Gastroesophageal sphincter (tissue), 4 donors: ENCODE data around the gene FASTKD3. TPM values are rescaled to one million over a fixed set of nuclear protein-coding genes. Genes with fewer than 3 reads are reported as not detected.

Experiments used
- ATAC-seq: fragments of 150-250 bp; one replicate; pipeline ENCODE4 v1.9.1; 2016; ENCODE audit warnings: mild to moderate bottlenecking, moderate library complexity
- H3K27ac ChIP-seq, 4 donors: fragments of 200-600 bp; sonication (generic) in 3 of 4; 1 replicate in 3 of 4; 2 replicates in 1 of 4; pipeline ENCODE4 v1.5.1; 2016 to 2019
- H3K27me3 ChIP-seq: fragments of 200-600 bp; sonication (generic); one replicate; pipeline ENCODE4 v1.5.1; 2019
- H3K36me3 ChIP-seq, 2 donors: fragments of 200-600 bp; sonication (generic); one replicate each; pipeline ENCODE4 v1.5.1; 2019; ENCODE audit warnings: control low read depth in 1 of 2
- H3K4me1 ChIP-seq, 3 donors: fragments of 200-600 bp; sonication (generic); 1 replicate in 2 of 3; 2 replicates in 1 of 3; pipeline ENCODE4 v1.5.1; 2016 to 2019; ENCODE audit warnings: control low read depth in 2 of 3
- H3K4me3 ChIP-seq, 2 donors: fragments of 200-600 bp; sonication (generic); one replicate each; pipeline ENCODE4 v1.5.1; 2019; ENCODE audit warnings: mild to moderate bottlenecking in 1 of 2, moderate library complexity in 1 of 2
- H3K9me3 ChIP-seq, 3 donors: fragments of 200-600 bp; sonication (generic); one replicate each; pipeline ENCODE4 v1.5.1; 2017 to 2019; ENCODE audit warnings: control low read depth in 2 of 3
- CTCF ChIP-seq, 4 experiments: fragments of 200-600 bp in 2 of 4; fragments of 450-650 bp in 2 of 4; sonication (generic) in 1 of 4; IDR thresholded peaks; one replicate each; pipeline ENCODE4 v1.5.1; 2017 to 2019; ENCODE audit warnings: antibody characterized with exemption in 4 of 4, mild to moderate bottlenecking in 2 of 4, moderate library complexity in 2 of 4
- EP300 ChIP-seq: sonication (generic); formaldehyde crosslinking; IDR thresholded peaks from one replicate; pipeline ENCODE4 v1.6.1; 2017; ENCODE audit warnings: antibody characterized with exemption, mild to moderate bottlenecking
- POLR2A ChIP-seq, 2 donors: fragments of 450-650 bp; IDR thresholded peaks; one replicate each; pipeline ENCODE4 v1.6.1; 2017; ENCODE audit warnings: antibody characterized with exemption in 2 of 2, mild to moderate bottlenecking in 2 of 2, moderate library complexity in 1 of 2
- POLR2AphosphoS5 ChIP-seq: sonication (generic); formaldehyde crosslinking; IDR thresholded peaks from one replicate; pipeline ENCODE4 v1.6.1; 2017; ENCODE audit warnings: antibody characterized with exemption
- WGBS, 2 donors: methylation state at CpG; one replicate each; pipeline ENCODE4 v1.1.5; 2018; ENCODE audit warnings: low coverage in 1 of 2; 5-methylcytosine and 5-hydroxymethylcytosine counted together
- total RNA-seq, 4 donors: library from RNA; depleted of rRNA; stranded (reverse); fragments of >200 nt; gene quantifications; one replicate each; pipeline ENCODE4 v1.1.0, GENCODE V29; 2016

The FASTKD3 gene
- total RNA-seq, 4 donors from 2014 or later = 4.6 to 14.4 (median 10.1) TPM

GRCh38 chr5:7837403-7837802 is 31.4 kb downstream of the FASTKD3 start:
- no peak for TF ChIP-seq CTCF (IDR thresholded peaks at IDR 0.05)
- TF ChIP-seq POLR2AphosphoS5 = no peak
- no peak for TF ChIP-seq POLR2A (IDR thresholded peaks at IDR 0.05)
- TF ChIP-seq EP300 = no peak
- H3K27me3 ChIP-seq = no peaks in the 10 kb centered on the region
- 11 to 24% methylated on average over 3 of the region's 3 CpGs for WGBS, 2 donors
- no peaks in the 10 kb centered on the region for H3K4me1 ChIP-seq
- no peak overlapping the region for H3K27ac ChIP-seq
- no peak for ATAC-seq
- no peak overlapping the region for H3K4me3 ChIP-seq
- H3K9me3 ChIP-seq = no peaks in the 10 kb centered on the region
- no peaks in the 10 kb centered on the region for H3K36me3 ChIP-seq

GRCh38 chr5:7834982-7835381 is 33.8 kb downstream of the FASTKD3 start:
- no peak for TF ChIP-seq CTCF (IDR thresholded peaks at IDR 0.05)
- TF ChIP-seq POLR2AphosphoS5 = no peak
- TF ChIP-seq POLR2A (IDR thresholded peaks at IDR 0.05) = no peak
- no peak for TF ChIP-seq EP300
- ATAC-seq = no peak
- WGBS, 2 donors = 85 to 87% methylated on average over 4 of the region's 4 CpGs

GRCh38 chr5:7828269-7828668 is 40.6 kb downstream of the FASTKD3 start:
- Histone ChIP-seq H3K4me3 (no peak overlapping the region), H3K27me3 (no peaks in the 10 kb centered on the region), H3K9me3 (no peaks in the 10 kb centered on the region), H3K4me1 (no peaks in the 10 kb centered on the region), H3K27ac (no peak overlapping the region), H3K36me3 (peaks cover 0 to 11% of the 10 kb centered on the region in 2 donors)
- no peak for ATAC-seq
- WGBS, 2 donors = 91 to 95% methylated on average over 6 to 10 of the region's 10 CpGs
- TF ChIP-seq EP300 (no peak), POLR2A (IDR thresholded peaks at IDR 0.05) (no peak), POLR2AphosphoS5 (no peak), CTCF (IDR thresholded peaks at IDR 0.05) (no peak)

More at GRCh38 chr5:7834982-7835381, 33.8 kb downstream of the FASTKD3 start:
- Histone ChIP-seq H3K4me1 (no peaks in the 10 kb centered on the region), H3K9me3 (no peaks in the 10 kb centered on the region), H3K27ac (no peak overlapping the region), H3K27me3 (no peaks in the 10 kb centered on the region), H3K36me3 (no peaks in the 10 kb centered on the region), H3K4me3 (no peak overlapping the region)

GRCh38 chr5:7827610-7828009 is 41.2 kb downstream of the FASTKD3 start:
- Histone ChIP-seq H3K36me3 (peaks cover 0 to 11% of the 10 kb centered on the region in 2 donors), H3K27me3 (no peaks in the 10 kb centered on the region), H3K4me3 (no peak overlapping the region), H3K27ac (no peak overlapping the region), H3K9me3 (no peaks in the 10 kb centered on the region), H3K4me1 (no peaks in the 10 kb centered on the region)
- ATAC-seq = no peak
- 75 to 89% methylated on average over 5 to 6 of the region's 6 CpGs for WGBS, 2 donors
- no peak for TF ChIP-seq CTCF (IDR thresholded peaks at IDR 0.05)
- no peak for TF ChIP-seq POLR2AphosphoS5
- TF ChIP-seq EP300 = no peak
- TF ChIP-seq POLR2A (IDR thresholded peaks at IDR 0.05) = no peak

- WGBS, 2 donors = 33 to 70% methylated on average over 1 to 3 of the region's 11 CpGs
- Histone ChIP-seq H3K4me3 (no peak overlapping the region), H3K27me3 (no peaks in the 10 kb centered on the region), H3K4me1 (no peaks in the 10 kb centered on the region), H3K36me3 (peaks cover 0 to 15% of the 10 kb centered on the region in 2 donors), H3K9me3 (no peaks in the 10 kb centered on the region), H3K27ac (no peak overlapping the region)
- TF ChIP-seq POLR2AphosphoS5 (no peak), EP300 (no peak), POLR2A (IDR thresholded peaks at IDR 0.05) (no peak), CTCF (IDR thresholded peaks at IDR 0.05) (no peak)
- no peak for ATAC-seq
These were observed 43.2 kb downstream of the FASTKD3 start for GRCh38 chr5:7825630-7826029.
